Stimulated activated effector memory CD8-positive, alpha-beta T cell treated with anti-CD3 and anti-CD28 coated beads, Interleukin-12 subunit alpha, Interleukin-12 subunit beta, amount 100 ng/mL, for 72 hours (primary cell): ENCODE data around the gene TLN1.
A peak's percentile ranks its signal among the peaks of the same experiment; 100 is the strongest.

ENCODE experiments used
- ATAC-seq: fragments of 150-1000 bp; cut with Tn5 transposase; 2 replicates; pipeline ENCODE4 v1.10.0; 2021
- DNase-seq, 2 donors: peaks; one replicate each; pipeline ENCODE4 v3.0.0; 2021 to 2022; ENCODE audit warnings: low spot score in 2 of 2
- H3K27ac Mint-ChIP-seq: one replicate; pipeline ENCODE4 v1.8.0; 2022; ENCODE audit warnings: mild to moderate bottlenecking, mixed read lengths
- H3K36me3 Mint-ChIP-seq: one replicate; pipeline ENCODE4 v1.8.0; 2022; ENCODE audit warnings: mild to moderate bottlenecking, mixed read lengths
- H3K4me1 Mint-ChIP-seq: one replicate; pipeline ENCODE4 v1.8.0; 2022; ENCODE audit warnings: mixed read lengths
- H3K4me3 Mint-ChIP-seq: one replicate; pipeline ENCODE4 v1.8.0; 2022; ENCODE audit warnings: mild to moderate bottlenecking, mixed read lengths
- H3K9me3 Mint-ChIP-seq: one replicate; pipeline ENCODE4 v1.8.0; 2022; ENCODE audit warnings: mixed read lengths

TLN1 gene

GRCh38 chr9:35741740-35742139 lies 9.7 kb upstream of the TLN1 start:
- H3K4me3 Mint-ChIP-seq, result no peak overlapping the region
- no peaks in the 10 kb centered on the region for H3K9me3 Mint-ChIP-seq
- peaks cover 94% of the 10 kb centered on the region for H3K36me3 Mint-ChIP-seq
- DNase-seq (no peak), ATAC-seq (peak; percentile 62)
- H3K27ac Mint-ChIP-seq, result peak overlapping the region; percentile 87
- H3K4me1 Mint-ChIP-seq, result peaks cover 45% of the 10 kb centered on the region

- ATAC-seq (no peak), DNase-seq (no peak)
- Mint-ChIP-seq H3K36me3 (peaks cover 97% of the 10 kb centered on the region), H3K27ac (peak overlapping the region; percentile 87), H3K4me1 (peaks cover 42% of the 10 kb centered on the region), H3K9me3 (no peaks in the 10 kb centered on the region), H3K4me3 (no peak overlapping the region)
These were observed 8.2 kb upstream of the TLN1 start for GRCh38 chr9:35740243-35740642.

- H3K4me3 Mint-ChIP-seq, result no peak overlapping the region
- peaks cover 99% of the 10 kb centered on the region for H3K36me3 Mint-ChIP-seq
These were observed 6.9 kb upstream of the TLN1 start for GRCh38 chr9:35738924-35739323.

GRCh38 chr9:35738186-35738585 lies 6.2 kb upstream of the TLN1 start:
- ATAC-seq (no peak), DNase-seq (no peak)
- Mint-ChIP-seq H3K4me3 (no peak overlapping the region), H3K36me3 (peaks cover 97% of the 10 kb centered on the region), H3K27ac (peak overlapping the region; percentile 26), H3K9me3 (no peaks in the 10 kb centered on the region), H3K4me1 (peaks cover 30% of the 10 kb centered on the region)

More at GRCh38 chr9:35738924-35739323, 6.9 kb upstream of the TLN1 start:
- H3K9me3 Mint-ChIP-seq, result no peaks in the 10 kb centered on the region
- H3K27ac Mint-ChIP-seq, result peak overlapping the region; percentile 26
- H3K4me1 Mint-ChIP-seq, result peaks cover 32% of the 10 kb centered on the region
- no peak for ATAC-seq
- DNase-seq, result no peak

GRCh38 chr9:35737143-35737542 lies 5.1 kb upstream of the TLN1 start:
- no peak for ATAC-seq

GRCh38 chr9:35736201-35736633 lies 4.2 kb upstream of the TLN1 start:
- Mint-ChIP-seq H3K27ac (no peak overlapping the region), H3K4me1 (peaks cover 19% of the 10 kb centered on the region), H3K4me3 (no peak overlapping the region), H3K9me3 (no peaks in the 10 kb centered on the region), H3K36me3 (peaks cover 90% of the 10 kb centered on the region)
- ATAC-seq (no peak), DNase-seq (peak; percentile 34 to 73)

More at GRCh38 chr9:35737143-35737542, 5.1 kb upstream of the TLN1 start:
- no peaks in the 10 kb centered on the region for H3K9me3 Mint-ChIP-seq
- no peak overlapping the region for H3K4me3 Mint-ChIP-seq
- no peak for DNase-seq
- H3K27ac Mint-ChIP-seq, result no peak overlapping the region
- peaks cover 96% of the 10 kb centered on the region for H3K36me3 Mint-ChIP-seq
- H3K4me1 Mint-ChIP-seq, result peaks cover 29% of the 10 kb centered on the region

- no peaks in the 10 kb centered on the region for H3K9me3 Mint-ChIP-seq
- peaks cover 74% of the 10 kb centered on the region for H3K36me3 Mint-ChIP-seq
- DNase-seq, result no peak
- ATAC-seq, result no peak
- peaks cover 19% of the 10 kb centered on the region for H3K4me1 Mint-ChIP-seq
- no peak overlapping the region for H3K4me3 Mint-ChIP-seq
- no peak overlapping the region for H3K27ac Mint-ChIP-seq
These were observed 2.1 kb upstream of the TLN1 start for GRCh38 chr9:35734096-35734495.

- Mint-ChIP-seq H3K27ac (no peak overlapping the region), H3K36me3 (peaks cover 63% of the 10 kb centered on the region), H3K9me3 (no peaks in the 10 kb centered on the region), H3K4me3 (no peak overlapping the region), H3K4me1 (peaks cover 19% of the 10 kb centered on the region)
- ATAC-seq (peak; percentile 1), DNase-seq (peak in 1 of 2 donors; percentile 65)
These were observed 976 bp upstream of the TLN1 start for GRCh38 chr9:35732800-35733541.

GRCh38 chr9:35731415-35732184 lies 395 bp downstream of the TLN1 start:
- ATAC-seq, result no peak
- peaks cover 19% of the 10 kb centered on the region for H3K4me1 Mint-ChIP-seq
- H3K27ac Mint-ChIP-seq, result no peak overlapping the region
- no peak overlapping the region for H3K4me3 Mint-ChIP-seq
- DNase-seq, result no peak
- H3K9me3 Mint-ChIP-seq, result no peaks in the 10 kb centered on the region
- H3K36me3 Mint-ChIP-seq, result peaks cover 49% of the 10 kb centered on the region

- H3K4me1 Mint-ChIP-seq, result peaks cover 9% of the 10 kb centered on the region
- ATAC-seq (no peak), DNase-seq (no peak)
- H3K4me3 Mint-ChIP-seq, result no peak overlapping the region
- peaks cover 38% of the 10 kb centered on the region for H3K36me3 Mint-ChIP-seq
- H3K27ac Mint-ChIP-seq, result no peak overlapping the region
- H3K9me3 Mint-ChIP-seq, result no peaks in the 10 kb centered on the region
These were observed 1.5 kb downstream of the TLN1 start for GRCh38 chr9:35730486-35730854.

- Mint-ChIP-seq H3K9me3 (no peaks in the 10 kb centered on the region), H3K4me3 (no peak overlapping the region), H3K27ac (no peak overlapping the region), H3K36me3 (peaks cover 32% of the 10 kb centered on the region), H3K4me1 (peaks cover 11% of the 10 kb centered on the region)
- DNase-seq, result peak; percentile 17 to 67
- ATAC-seq, result no peak
These were observed 2.1 kb downstream of the TLN1 start for GRCh38 chr9:35729700-35730485.

- ATAC-seq (no peak), DNase-seq (no peak)
- Mint-ChIP-seq H3K4me1 (peaks cover 16% of the 10 kb centered on the region), H3K4me3 (no peak overlapping the region), H3K27ac (no peak overlapping the region), H3K9me3 (no peaks in the 10 kb centered on the region), H3K36me3 (peaks cover 24% of the 10 kb centered on the region)
These were observed 2.9 kb downstream of the TLN1 start for GRCh38 chr9:35729101-35729500.

- Mint-ChIP-seq H3K9me3 (no peaks in the 10 kb centered on the region), H3K4me1 (peaks cover 14% of the 10 kb centered on the region), H3K36me3 (peaks cover 19% of the 10 kb centered on the region), H3K27ac (no peak overlapping the region), H3K4me3 (no peak overlapping the region)
- DNase-seq, result peak; percentile 58 to 85
- peak; percentile 44 for ATAC-seq
These were observed 3.7 kb downstream of the TLN1 start for GRCh38 chr9:35728041-35728971.

- H3K27ac Mint-ChIP-seq, result no peak overlapping the region
- no peak overlapping the region for H3K4me3 Mint-ChIP-seq
- H3K9me3 Mint-ChIP-seq, result no peaks in the 10 kb centered on the region
- peaks cover 14% of the 10 kb centered on the region for H3K36me3 Mint-ChIP-seq
- H3K4me1 Mint-ChIP-seq, result peaks cover 9% of the 10 kb centered on the region
- ATAC-seq, result no peak
- no peak for DNase-seq
These were observed 4.3 kb downstream of the TLN1 start for GRCh38 chr9:35727676-35728040.
